Gastrocnemius medialis (tissue), 4 donors: ENCODE data around the gene MYO16.

Experiments
- POLR2A ChIP-seq, 2 donors: fragments of 450-650 bp; IDR thresholded peaks; one replicate each; pipeline ENCODE4 v1.6.1; 2017; ENCODE audit warnings: antibody characterized with exemption in 2 of 2, mild to moderate bottlenecking in 2 of 2, moderate library complexity in 2 of 2
- TF ChIP-seq, protein P1 (sequence below), 5 experiments: fragments of 450-650 bp in 3 of 5; fragments of 200-600 bp in 2 of 5; sonication (generic) in 2 of 5; IDR thresholded peaks in 4 of 5; conservative IDR thresholded peaks in 1 of 5; 1 replicate in 4 of 5; 2 replicates in 1 of 5; pipeline ENCODE4 v1.5.1; 2016 to 2019; ENCODE audit warnings: antibody characterized with exemption in 5 of 5, mild to moderate bottlenecking in 3 of 5, moderate library complexity in 3 of 5

DNA sequence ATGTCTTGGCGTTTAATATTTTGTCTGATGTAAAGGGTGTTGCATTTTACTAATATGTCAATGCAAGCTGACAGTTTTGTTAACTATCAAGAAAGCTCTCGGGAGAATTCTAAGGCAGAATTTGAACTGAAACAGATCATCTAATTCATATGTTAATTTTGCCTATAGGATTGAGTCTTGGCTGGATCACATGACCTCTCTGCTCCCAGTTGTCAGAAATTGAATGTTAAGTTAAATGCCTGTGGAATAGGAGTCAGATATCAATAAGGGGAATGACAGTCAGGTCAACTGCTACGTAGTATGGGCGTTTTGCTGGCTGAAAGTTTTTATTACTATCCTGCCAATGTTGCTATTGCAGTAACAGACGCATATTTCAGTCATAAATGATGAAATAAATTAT lies 358.5 kb downstream of the MYO16 start:
- no peak for TF ChIP-seq POLR2A (IDR thresholded peaks at IDR 0.05)
- TF ChIP-seq, protein P1, sequence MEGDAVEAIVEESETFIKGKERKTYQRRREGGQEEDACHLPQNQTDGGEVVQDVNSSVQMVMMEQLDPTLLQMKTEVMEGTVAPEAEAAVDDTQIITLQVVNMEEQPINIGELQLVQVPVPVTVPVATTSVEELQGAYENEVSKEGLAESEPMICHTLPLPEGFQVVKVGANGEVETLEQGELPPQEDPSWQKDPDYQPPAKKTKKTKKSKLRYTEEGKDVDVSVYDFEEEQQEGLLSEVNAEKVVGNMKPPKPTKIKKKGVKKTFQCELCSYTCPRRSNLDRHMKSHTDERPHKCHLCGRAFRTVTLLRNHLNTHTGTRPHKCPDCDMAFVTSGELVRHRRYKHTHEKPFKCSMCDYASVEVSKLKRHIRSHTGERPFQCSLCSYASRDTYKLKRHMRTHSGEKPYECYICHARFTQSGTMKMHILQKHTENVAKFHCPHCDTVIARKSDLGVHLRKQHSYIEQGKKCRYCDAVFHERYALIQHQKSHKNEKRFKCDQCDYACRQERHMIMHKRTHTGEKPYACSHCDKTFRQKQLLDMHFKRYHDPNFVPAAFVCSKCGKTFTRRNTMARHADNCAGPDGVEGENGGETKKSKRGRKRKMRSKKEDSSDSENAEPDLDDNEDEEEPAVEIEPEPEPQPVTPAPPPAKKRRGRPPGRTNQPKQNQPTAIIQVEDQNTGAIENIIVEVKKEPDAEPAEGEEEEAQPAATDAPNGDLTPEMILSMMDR (IDR thresholded peaks at IDR 0.05 in 4 of 5, conservative IDR thresholded peaks at IDR 0.05 in 1 of 5): no peak
